NOMO-1 treated with DMSO at 0.1 percent for 48 hours (cell line): ENCODE measurements around the gene DIP2C.

Source experiments
- DNase-seq: peaks from one replicate; lab custom pipeline; 2025; ENCODE audit not compliant: unreplicated experiment; lab: John Stamatoyannopoulos, UW

DIP2C gene

GRCh38 chr10:580778-581177 is 108.7 kb downstream of the DIP2C start:
- DNase-seq: no peak

DNA sequence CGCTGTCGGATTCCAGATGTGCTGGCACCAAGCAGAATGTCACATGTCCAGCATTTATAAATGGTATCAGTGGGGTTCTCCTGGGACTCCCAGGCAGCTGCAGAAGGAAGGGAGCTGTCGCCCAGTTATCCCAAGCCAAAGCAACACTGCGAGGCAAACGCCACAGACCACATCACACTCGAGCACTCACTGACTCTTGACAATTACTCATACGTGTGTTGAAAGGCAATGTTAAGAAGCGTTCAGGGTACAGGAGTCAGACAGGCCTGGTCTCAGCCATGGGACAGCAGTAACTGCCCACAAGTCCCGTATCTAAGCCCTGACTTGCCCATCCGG is 113.4 kb downstream of the DIP2C start:
- no peak for DNase-seq

- DNase-seq: no peak
Measured at GRCh38 chr10:575402-576129, 113.9 kb downstream of the DIP2C start.

GRCh38 chr10:572696-573095 is 116.8 kb downstream of the DIP2C start:
- DNase-seq: no peak

GRCh38 chr10:571688-572451 is 117.6 kb downstream of the DIP2C start:
- DNase-seq: no peak

DNA sequence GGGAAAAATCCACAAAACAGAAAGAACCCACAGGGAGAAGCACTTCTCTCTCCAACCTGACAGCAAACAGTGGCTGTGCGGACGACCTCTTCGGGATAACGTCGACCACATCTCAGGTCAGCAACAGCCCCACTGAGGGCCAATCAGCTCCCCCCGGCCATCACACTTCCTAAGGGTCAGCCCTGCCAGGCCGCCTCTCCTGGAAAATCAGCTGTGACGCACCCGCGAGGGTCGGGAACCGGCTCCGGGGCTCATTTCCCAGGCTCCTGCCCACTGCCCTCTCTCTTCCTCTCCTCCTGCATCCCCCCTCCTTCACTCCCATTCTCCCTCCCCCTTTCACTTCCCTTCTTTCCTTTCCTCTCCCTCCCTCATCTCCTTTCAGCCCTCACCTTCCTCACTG is 118.3 kb downstream of the DIP2C start:
- DNase-seq: no peak

- DNase-seq: no peak
Measured at GRCh38 chr10:570628-571163, 118.8 kb downstream of the DIP2C start.

GRCh38 chr10:569961-570627 is 119.4 kb downstream of the DIP2C start:
- DNase-seq: no peak

GRCh38 chr10:568848-569247 is 120.6 kb downstream of the DIP2C start:
- no peak for DNase-seq

- DNase-seq: no peak
Measured at GRCh38 chr10:567869-568268, 121.6 kb downstream of the DIP2C start.

DNA sequence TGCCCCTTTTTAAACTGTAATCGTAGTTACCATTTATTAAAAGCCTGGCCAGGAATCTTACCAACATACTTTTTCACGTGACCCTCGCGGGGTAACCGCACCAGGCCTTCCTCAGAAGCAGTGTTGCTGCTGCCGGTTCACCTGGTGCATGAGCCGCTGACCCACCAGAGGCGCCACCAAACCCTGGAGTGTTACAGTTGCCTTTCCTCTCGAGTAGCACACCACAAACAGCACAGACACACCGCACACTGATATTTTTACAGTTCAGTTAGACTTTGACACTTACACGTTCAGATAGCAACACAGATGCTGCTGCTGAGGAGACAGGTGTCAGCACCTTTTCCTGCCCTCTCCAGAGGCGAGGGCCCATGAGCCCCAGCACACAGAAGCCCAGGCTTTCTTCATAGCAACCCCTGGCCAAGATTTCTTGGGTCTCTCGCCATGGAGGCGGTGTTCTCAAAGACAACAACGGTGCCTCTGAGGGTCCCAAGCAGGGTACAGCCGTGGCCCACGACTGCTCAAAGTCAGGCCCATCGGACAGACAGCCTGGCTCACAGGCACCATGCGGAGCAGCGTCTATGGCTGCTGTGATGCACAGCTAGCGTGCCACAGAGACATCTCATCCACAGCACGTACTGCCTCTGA is 123.1 kb downstream of the DIP2C start:
- DNase-seq: no peak

DNA sequence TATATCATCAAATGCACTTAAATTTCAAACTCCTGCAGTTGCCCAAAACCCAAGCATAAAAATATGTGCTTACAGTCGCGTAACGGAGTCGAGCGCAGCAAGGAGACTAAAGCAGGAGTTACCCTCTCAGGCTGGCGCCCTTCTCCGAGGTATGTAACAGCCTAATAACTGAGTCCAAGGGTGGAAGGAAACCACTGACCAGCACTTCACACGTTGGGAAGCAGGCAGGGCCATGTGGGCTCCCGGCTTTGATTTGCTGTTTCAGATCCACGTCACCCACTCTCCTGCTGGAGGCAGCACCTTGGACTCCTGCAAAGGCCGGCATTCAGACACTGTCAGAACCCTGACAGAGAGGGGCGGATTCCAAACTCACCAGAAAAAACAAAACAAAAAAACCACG is 123.8 kb downstream of the DIP2C start:
- no peak for DNase-seq

GRCh38 chr10:565146-565545 is 124.3 kb downstream of the DIP2C start:
- DNase-seq: no peak

- no peak for DNase-seq
Measured at GRCh38 chr10:563827-564226, 125.6 kb downstream of the DIP2C start.

DNA sequence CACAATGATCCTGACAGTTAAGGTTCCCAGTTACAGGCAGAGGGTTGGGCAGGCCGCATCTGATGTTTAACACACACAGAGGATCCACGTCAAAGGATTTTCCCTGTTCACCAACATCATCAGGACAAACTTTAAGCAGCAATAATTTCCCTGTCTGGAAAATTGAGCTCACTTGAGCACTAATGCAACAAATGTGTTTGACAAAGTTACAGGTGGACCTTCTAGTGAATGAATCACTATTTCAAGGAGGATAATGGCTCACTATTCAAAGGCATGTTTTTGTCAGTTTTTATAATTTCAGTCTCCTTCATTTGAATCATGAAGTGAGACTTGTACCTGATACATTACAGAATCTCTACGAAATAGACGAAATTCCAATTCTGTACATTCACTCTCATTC is 127.3 kb downstream of the DIP2C start:
- no peak for DNase-seq

- DNase-seq: no peak
Measured at GRCh38 chr10:561721-562120, 127.7 kb downstream of the DIP2C start.

DNA sequence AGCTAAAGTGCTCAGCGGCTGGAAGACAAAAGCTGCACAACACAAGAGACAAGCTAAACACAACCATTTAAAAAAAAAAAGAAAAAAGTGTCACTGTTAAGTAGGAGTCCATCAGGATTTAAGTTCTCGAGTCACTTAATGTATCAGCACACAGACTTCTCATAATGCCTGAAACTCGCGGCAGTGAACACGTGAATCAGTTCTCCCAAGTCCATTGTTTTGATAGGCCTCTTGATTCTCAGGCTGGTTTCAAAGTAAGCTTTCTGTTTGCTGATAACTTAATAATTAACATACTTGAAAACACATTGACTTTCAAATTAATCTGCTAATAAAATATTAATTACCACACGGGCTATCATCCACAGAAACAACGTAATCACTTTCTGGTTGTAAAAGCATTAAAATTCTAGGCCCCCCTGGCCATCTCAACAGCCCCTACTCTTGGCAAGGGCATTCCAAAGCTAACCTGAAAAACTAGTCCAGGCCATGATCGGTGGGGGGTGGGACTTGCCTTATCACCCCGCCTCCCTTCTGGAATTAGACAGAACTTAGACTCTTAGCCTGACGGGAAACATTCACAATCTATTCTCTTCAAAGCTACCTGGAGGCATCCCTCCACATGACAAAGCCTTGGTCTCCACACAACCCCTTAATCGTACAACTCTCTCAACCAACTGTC is 129.0 kb downstream of the DIP2C start:
- no peak for DNase-seq

DNA sequence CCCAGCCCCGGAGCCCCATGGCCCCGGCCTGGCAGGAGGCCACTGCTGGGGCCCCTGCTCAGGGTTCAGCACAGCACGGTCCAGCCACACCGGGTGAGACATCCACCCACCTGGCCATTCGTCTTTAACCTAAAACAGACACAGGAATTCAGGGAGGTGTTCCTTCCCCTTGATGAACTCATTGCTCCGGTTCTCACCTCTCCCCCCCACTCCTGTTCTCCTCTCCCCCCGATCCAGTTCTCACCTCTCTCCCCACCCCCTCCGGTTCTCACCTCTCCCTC is 129.8 kb downstream of the DIP2C start:
- no peak for DNase-seq

GRCh38 chr10:558891-559766 is 130.3 kb downstream of the DIP2C start:
- DNase-seq: no peak

GRCh38 chr10:558364-558763 is 131.1 kb downstream of the DIP2C start:
- no peak for DNase-seq
